ENCODE measurements around the gene FNDC3B.

Gene FNDC3B

DNA sequence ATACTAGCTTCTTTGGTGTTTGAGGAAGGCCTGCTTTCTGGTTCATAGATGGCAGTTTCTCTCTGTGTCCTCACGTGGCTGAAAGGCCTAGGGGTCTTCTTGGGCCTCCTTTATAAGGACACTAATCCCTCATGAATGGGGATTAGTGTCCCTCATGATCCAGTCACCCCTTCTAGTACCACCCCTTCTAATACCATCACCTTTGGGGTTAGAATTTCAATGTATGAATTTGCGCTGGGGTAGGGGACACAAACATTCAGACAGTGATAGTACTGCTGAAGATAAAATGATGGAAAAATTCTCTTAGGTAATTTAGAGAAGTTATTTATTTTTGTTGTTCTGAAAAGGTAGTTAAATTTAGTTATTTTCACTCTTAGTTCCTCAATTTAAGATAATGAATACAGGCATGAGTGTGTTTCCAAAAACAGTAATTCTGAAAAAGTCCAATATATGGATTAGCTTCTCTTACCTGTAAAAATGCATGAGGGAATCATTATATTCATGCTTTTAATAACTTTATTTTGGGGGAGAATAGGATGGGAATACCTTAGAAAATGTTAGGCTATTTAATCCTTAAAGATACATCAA, 103.6 kb downstream of the FNDC3B start:
- no peaks in the 10 kb centered on the region for H3K9me2 ChIP-seq (replicated peaks; ENCODE audit: low read depth, low read length)
- peaks cover 10% of the 10 kb centered on the region; the same call in 1 of the 2 replicates for H3K79me2 ChIP-seq (ENCODE audit: insufficient read depth, low read length)
- H3K9ac ChIP-seq (ENCODE audit: low read depth, low read length, poor library complexity, severe bottlenecking): no peak overlapping the region
- H3K36me3 ChIP-seq (ENCODE audit: insufficient read depth, low read length): no peaks in the 10 kb centered on the region
- no peak overlapping the region for H2AFZ ChIP-seq (ENCODE audit: low read length)
- H3K4me3 ChIP-seq (ENCODE audit: low read length, poor library complexity, severe bottlenecking): no peak overlapping the region
- H3K4me1 ChIP-seq (ENCODE audit: insufficient read depth, low read length, poor library complexity, severe bottlenecking): peaks cover 54% of the 10 kb centered on the region
- no peaks in the 10 kb centered on the region for H3K27me3 ChIP-seq (ENCODE audit: insufficient read depth, low read length, poor library complexity, severe bottlenecking)
- no peaks in the 10 kb centered on the region for H3K9me3 ChIP-seq (ENCODE audit: insufficient read depth, low read depth, low read length)
- H4K20me1 ChIP-seq (ENCODE audit: insufficient read depth, low read length, poor library complexity, severe bottlenecking): peaks cover 2% of the 10 kb centered on the region
- no peaks in the 10 kb centered on the region for H3F3A ChIP-seq (ENCODE audit: low read depth)
- no peak for TF ChIP-seq EZH2phosphoT487 (IDR thresholded peaks at IDR 0.05; ENCODE audit: borderline replicate concordance)
- TF ChIP-seq, protein P1, sequence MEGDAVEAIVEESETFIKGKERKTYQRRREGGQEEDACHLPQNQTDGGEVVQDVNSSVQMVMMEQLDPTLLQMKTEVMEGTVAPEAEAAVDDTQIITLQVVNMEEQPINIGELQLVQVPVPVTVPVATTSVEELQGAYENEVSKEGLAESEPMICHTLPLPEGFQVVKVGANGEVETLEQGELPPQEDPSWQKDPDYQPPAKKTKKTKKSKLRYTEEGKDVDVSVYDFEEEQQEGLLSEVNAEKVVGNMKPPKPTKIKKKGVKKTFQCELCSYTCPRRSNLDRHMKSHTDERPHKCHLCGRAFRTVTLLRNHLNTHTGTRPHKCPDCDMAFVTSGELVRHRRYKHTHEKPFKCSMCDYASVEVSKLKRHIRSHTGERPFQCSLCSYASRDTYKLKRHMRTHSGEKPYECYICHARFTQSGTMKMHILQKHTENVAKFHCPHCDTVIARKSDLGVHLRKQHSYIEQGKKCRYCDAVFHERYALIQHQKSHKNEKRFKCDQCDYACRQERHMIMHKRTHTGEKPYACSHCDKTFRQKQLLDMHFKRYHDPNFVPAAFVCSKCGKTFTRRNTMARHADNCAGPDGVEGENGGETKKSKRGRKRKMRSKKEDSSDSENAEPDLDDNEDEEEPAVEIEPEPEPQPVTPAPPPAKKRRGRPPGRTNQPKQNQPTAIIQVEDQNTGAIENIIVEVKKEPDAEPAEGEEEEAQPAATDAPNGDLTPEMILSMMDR (conservative IDR thresholded peaks at IDR 0.05; ENCODE audit: low read length): no peak
- H3K4me2 ChIP-seq (ENCODE audit: low read depth, low read length, poor library complexity, severe bottlenecking): no peak overlapping the region

DNA sequence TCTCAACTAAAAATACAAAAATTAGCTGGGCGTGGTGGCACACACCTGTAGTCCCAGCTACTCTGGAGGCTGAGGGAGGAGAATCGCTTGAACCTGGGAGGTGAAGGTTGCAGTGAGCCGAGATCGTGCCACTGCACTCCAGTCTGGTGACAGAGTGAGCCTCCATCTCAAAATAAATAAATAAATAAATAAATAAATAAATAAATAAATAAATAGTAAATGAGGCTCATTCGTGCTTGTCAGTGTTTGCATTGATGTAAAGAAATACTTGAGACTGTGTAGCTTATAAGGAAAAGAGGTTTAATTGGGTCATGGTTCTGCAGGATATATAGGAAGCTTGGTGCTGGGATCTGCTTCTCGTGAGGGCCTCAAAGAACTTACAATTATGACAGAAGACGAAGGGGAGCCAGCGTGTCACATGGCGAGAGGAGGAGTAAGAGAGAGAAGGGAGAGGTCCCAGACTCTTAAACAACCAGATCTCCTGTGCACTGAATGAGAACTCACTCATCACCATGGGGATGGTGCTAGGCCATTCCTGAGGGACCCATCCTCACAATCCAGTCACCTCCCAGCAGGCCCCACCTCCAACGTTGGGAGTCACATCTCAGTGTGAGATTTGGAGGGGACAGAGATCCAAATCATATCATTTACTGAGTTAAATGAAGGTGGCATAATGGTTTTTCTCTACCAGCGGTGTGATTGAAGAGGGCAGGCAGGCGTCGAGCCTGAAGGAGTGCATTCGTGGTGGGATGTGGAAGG, 104.5 kb downstream of the FNDC3B start:
- no peak overlapping the region for H3K4me2 ChIP-seq (ENCODE audit: low read depth, low read length, poor library complexity, severe bottlenecking)
- H3K4me1 ChIP-seq (ENCODE audit: insufficient read depth, low read length, poor library complexity, severe bottlenecking): peaks cover 53% of the 10 kb centered on the region
- no peaks in the 10 kb centered on the region for H3K9me3 ChIP-seq (ENCODE audit: insufficient read depth, low read depth, low read length)
- H3K79me2 ChIP-seq (ENCODE audit: insufficient read depth, low read length): peaks cover 10% of the 10 kb centered on the region; the same call in 1 of the 2 replicates
- no peaks in the 10 kb centered on the region for H3F3A ChIP-seq (ENCODE audit: low read depth)
- no peak overlapping the region for H2AFZ ChIP-seq (ENCODE audit: low read length)
- H3K36me3 ChIP-seq (ENCODE audit: insufficient read depth, low read length): no peaks in the 10 kb centered on the region
- no peaks in the 10 kb centered on the region for H3K9me2 ChIP-seq (replicated peaks; ENCODE audit: low read depth, low read length)
- no peaks in the 10 kb centered on the region for H3K27me3 ChIP-seq (ENCODE audit: insufficient read depth, low read length, poor library complexity, severe bottlenecking)
- peaks cover 2% of the 10 kb centered on the region for H4K20me1 ChIP-seq (ENCODE audit: insufficient read depth, low read length, poor library complexity, severe bottlenecking)
- no peak for TF ChIP-seq EZH2phosphoT487 (IDR thresholded peaks at IDR 0.05; ENCODE audit: borderline replicate concordance)
- TF ChIP-seq, protein P1 (conservative IDR thresholded peaks at IDR 0.05; ENCODE audit: low read length): no peak
- H3K9ac ChIP-seq (ENCODE audit: low read depth, low read length, poor library complexity, severe bottlenecking): no peak overlapping the region
- H3K4me3 ChIP-seq (ENCODE audit: low read length, poor library complexity, severe bottlenecking): no peak overlapping the region

DNA sequence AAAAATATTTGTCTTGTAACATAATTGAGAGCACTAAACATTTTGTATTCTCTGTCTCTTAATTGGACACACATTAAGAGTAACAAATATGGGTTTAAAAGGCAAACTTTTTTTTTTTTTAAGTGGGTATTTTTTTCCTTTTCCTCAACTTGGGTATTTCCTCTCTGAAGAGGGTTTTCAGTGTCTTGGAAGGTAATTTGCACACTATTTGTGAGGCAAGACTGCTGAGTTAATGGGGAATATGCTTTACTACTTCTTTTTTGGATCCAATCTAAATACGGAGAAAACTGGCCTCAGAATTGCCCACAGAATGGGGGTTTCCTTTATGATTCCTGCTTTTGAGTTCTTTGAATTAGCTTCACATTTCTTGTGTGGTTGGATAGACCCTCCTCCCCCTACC, 105.2 kb downstream of the FNDC3B start:
- Histone ChIP-seq H3K9me3 (ENCODE audit: insufficient read depth, low read depth, low read length) (no peaks in the 10 kb centered on the region), H3K9me2 (replicated peaks; ENCODE audit: low read depth, low read length) (no peaks in the 10 kb centered on the region), H3F3A (ENCODE audit: low read depth) (no peaks in the 10 kb centered on the region), H3K4me3 (ENCODE audit: low read length, poor library complexity, severe bottlenecking) (no peak overlapping the region), H3K4me2 (ENCODE audit: low read depth, low read length, poor library complexity, severe bottlenecking) (peak overlapping the region; percentile 46), H4K20me1 (ENCODE audit: insufficient read depth, low read length, poor library complexity, severe bottlenecking) (peaks cover 2% of the 10 kb centered on the region), H3K27me3 (ENCODE audit: insufficient read depth, low read length, poor library complexity, severe bottlenecking) (no peaks in the 10 kb centered on the region), H2AFZ (ENCODE audit: low read length) (no peak overlapping the region), H3K79me2 (ENCODE audit: insufficient read depth, low read length) (peaks cover 10% of the 10 kb centered on the region; the same call in 1 of the 2 replicates), H3K9ac (ENCODE audit: low read depth, low read length, poor library complexity, severe bottlenecking) (peak overlapping the region; percentile 13), H3K36me3 (ENCODE audit: insufficient read depth, low read length) (no peaks in the 10 kb centered on the region), H3K4me1 (ENCODE audit: insufficient read depth, low read length, poor library complexity, severe bottlenecking) (peaks cover 49% of the 10 kb centered on the region)
- no peak for TF ChIP-seq EZH2phosphoT487 (IDR thresholded peaks at IDR 0.05; ENCODE audit: borderline replicate concordance)

Data from Loucy (cell line).